GM23338 (cell line): ENCODE measurements around the gene UBP1. TPM values are rescaled to one million over a fixed set of nuclear protein-coding genes. Genes with fewer than 3 reads are reported as not detected.

Experiments used
- ATAC-seq: fragments of 200-7000 bp; cut with Tn5 transposase; 3 replicates; pipeline ENCODE4 v1.9.1; 2020
- DNase-seq: peaks from one replicate; pipeline ENCODE4 v3.0.0-alpha.2; 2015; ENCODE audit warnings: low spot score
- H2AFZ ChIP-seq: fragments of 200-600 bp; sonication (generic); 2 replicates; pipeline ENCODE4 v1.8.0; 2016; ENCODE audit warnings: antibody characterized with exemption, mild to moderate bottlenecking, moderate library complexity
- H3F3A ChIP-seq: fragments of 200-600 bp; sonication (generic); replicated peaks from 2 replicates; pipeline ENCODE4 v1.8.0; 2017; ENCODE audit warnings: antibody characterized with exemption, mixed run types, low read depth
- H3K27ac ChIP-seq: fragments of 200-600 bp; sonication (generic); 2 replicates; pipeline ENCODE4 v1.6.1; 2016; ENCODE audit warnings: low read depth
- H3K27me3 ChIP-seq: fragments of 200-600 bp; sonication (generic); 2 replicates; pipeline ENCODE4 v1.8.0; 2016; ENCODE audit warnings: mild to moderate bottlenecking, mixed run types, moderate library complexity; ENCODE audit not compliant: insufficient read depth
- H3K36me3 ChIP-seq: fragments of 200-600 bp; sonication (generic); 2 replicates; pipeline ENCODE4 v1.8.0; 2016; ENCODE audit warnings: mild to moderate bottlenecking; ENCODE audit not compliant: insufficient read depth
- H3K4me1 ChIP-seq: fragments of 200-600 bp; sonication (generic); 2 replicates; pipeline ENCODE4 v1.8.0; 2016; ENCODE audit warnings: mild to moderate bottlenecking, moderate library complexity; ENCODE audit not compliant: insufficient read depth
- H3K4me2 ChIP-seq: fragments of 200-600 bp; sonication (generic); 2 replicates; pipeline ENCODE4 v1.7.1; 2017; ENCODE audit warnings: mixed run types
- H3K4me3 ChIP-seq: fragments of 200-600 bp; sonication (generic); 2 replicates; pipeline ENCODE4 v1.6.1; 2016; ENCODE audit warnings: mixed run types
- H3K79me2 ChIP-seq: fragments of 200-600 bp; sonication (generic); replicated peaks from 2 replicates; pipeline ENCODE4 v1.8.0; 2017; ENCODE audit warnings: mild to moderate bottlenecking; ENCODE audit not compliant: insufficient read depth
- H3K9me2 ChIP-seq: fragments of 200-600 bp; sonication (generic); 2 replicates; pipeline ENCODE4 v1.8.0; 2017; ENCODE audit not compliant: insufficient read depth
- H4K20me1 ChIP-seq: fragments of 200-600 bp; sonication (generic); replicated peaks from 2 replicates; pipeline ENCODE4 v1.8.0; 2017; ENCODE audit warnings: mild to moderate bottlenecking; ENCODE audit not compliant: insufficient read depth
- H3K27ac Mint-ChIP-seq: 2 replicates; pipeline ENCODE4 v1.8.0; 2020; ENCODE audit warnings: inconsistent platforms, mild to moderate bottlenecking, moderate library complexity, mixed read lengths
- H3K27me3 Mint-ChIP-seq: 3 replicates; pipeline ENCODE4 v1.8.0; 2022; ENCODE audit warnings: low read depth, mild to moderate bottlenecking, moderate library complexity, mixed read lengths, inconsistent platforms; ENCODE audit not compliant: insufficient read depth, poor library complexity
- H3K36me3 Mint-ChIP-seq: 3 replicates; pipeline ENCODE4 v1.8.0; 2021; ENCODE audit warnings: low read depth, mild to moderate bottlenecking, inconsistent platforms, moderate library complexity, mixed read lengths
- H3K4me1 Mint-ChIP-seq: 3 replicates; pipeline ENCODE4 v1.8.0; 2020; ENCODE audit warnings: mild to moderate bottlenecking, inconsistent platforms, mixed read lengths
- H3K4me3 Mint-ChIP-seq: 3 replicates; pipeline ENCODE4 v1.8.0; 2021; ENCODE audit warnings: moderate library complexity, mild to moderate bottlenecking, inconsistent platforms, mixed read lengths
- H3K9me3 Mint-ChIP-seq: 3 replicates; pipeline ENCODE4 v1.8.0; 2020; ENCODE audit warnings: moderate library complexity, mild to moderate bottlenecking, inconsistent platforms, mixed read lengths
- CREB1 ChIP-seq: fragments of 250-450 bp; sonication (Bioruptor Pico); IDR thresholded peaks from 2 replicates; pipeline ENCODE4 v1.5.0; 2020; ENCODE audit warnings: low read depth, mild to moderate bottlenecking, moderate library complexity
- ETS1 ChIP-seq: IDR thresholded peaks from 2 replicates; pipeline ENCODE4 v1.6.1; 2016; ENCODE audit warnings: antibody characterized with exemption
- JUNB ChIP-seq: IDR thresholded peaks from one replicate; pipeline ENCODE4 v1.6.1; 2016; ENCODE audit warnings: antibody characterized with exemption; ENCODE audit not compliant: unreplicated experiment
- ZNF114 ChIP-seq: fragments of 250-450 bp; sonication (Bioruptor Pico); IDR thresholded peaks from 2 replicates; pipeline ENCODE4 v1.5.0; 2020; ENCODE audit warnings: mild to moderate bottlenecking, moderate library complexity
- polyA plus RNA-seq: library from polyadenylated mRNA; unstranded; fragments of >200 nt; fragmentation: Nextera tagmentation; extraction: Ambion mirVana; gene quantifications from 2 replicates; pipeline ENCODE4 v1.2.1, GENCODE V29; 2016
- total RNA-seq: library from RNA; depleted of rRNA; stranded (reverse); fragments of >200 nt; shearing (Covaris generic); gene quantifications from 2 replicates; pipeline ENCODE4 v1.2.3, GENCODE V29; 2014
- TF ChIP-seq, protein P1 (sequence below): IDR thresholded peaks from one replicate; pipeline ENCODE4 v1.6.1; 2018; ENCODE audit warnings: antibody characterized with exemption; ENCODE audit not compliant: unreplicated experiment
- TF ChIP-seq, protein P2 (sequence below), 2 experiments: fragments of 200-600 bp in 1 of 2; sonication (generic) in 1 of 2; conservative IDR thresholded peaks; 2 replicates each; pipeline versions ENCODE4 v1.5.1 to v1.6.1; 2016 to 2017; ENCODE audit warnings: antibody characterized with exemption in 2 of 2, low read depth in 2 of 2, mild to moderate bottlenecking in 2 of 2, moderate library complexity in 1 of 2

The UBP1 gene
- total and polyA plus RNA-seq, 2 experiments from 2014 or later: 16.8 to 66.8 TPM

- TF ChIP-seq, protein P1, sequence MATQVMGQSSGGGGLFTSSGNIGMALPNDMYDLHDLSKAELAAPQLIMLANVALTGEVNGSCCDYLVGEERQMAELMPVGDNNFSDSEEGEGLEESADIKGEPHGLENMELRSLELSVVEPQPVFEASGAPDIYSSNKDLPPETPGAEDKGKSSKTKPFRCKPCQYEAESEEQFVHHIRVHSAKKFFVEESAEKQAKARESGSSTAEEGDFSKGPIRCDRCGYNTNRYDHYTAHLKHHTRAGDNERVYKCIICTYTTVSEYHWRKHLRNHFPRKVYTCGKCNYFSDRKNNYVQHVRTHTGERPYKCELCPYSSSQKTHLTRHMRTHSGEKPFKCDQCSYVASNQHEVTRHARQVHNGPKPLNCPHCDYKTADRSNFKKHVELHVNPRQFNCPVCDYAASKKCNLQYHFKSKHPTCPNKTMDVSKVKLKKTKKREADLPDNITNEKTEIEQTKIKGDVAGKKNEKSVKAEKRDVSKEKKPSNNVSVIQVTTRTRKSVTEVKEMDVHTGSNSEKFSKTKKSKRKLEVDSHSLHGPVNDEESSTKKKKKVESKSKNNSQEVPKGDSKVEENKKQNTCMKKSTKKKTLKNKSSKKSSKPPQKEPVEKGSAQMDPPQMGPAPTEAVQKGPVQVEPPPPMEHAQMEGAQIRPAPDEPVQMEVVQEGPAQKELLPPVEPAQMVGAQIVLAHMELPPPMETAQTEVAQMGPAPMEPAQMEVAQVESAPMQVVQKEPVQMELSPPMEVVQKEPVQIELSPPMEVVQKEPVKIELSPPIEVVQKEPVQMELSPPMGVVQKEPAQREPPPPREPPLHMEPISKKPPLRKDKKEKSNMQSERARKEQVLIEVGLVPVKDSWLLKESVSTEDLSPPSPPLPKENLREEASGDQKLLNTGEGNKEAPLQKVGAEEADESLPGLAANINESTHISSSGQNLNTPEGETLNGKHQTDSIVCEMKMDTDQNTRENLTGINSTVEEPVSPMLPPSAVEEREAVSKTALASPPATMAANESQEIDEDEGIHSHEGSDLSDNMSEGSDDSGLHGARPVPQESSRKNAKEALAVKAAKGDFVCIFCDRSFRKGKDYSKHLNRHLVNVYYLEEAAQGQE: no peak
- TF ChIP-seq CREB1 (CRISPR knock-in tag): no peak
- TF ChIP-seq, protein P2, sequence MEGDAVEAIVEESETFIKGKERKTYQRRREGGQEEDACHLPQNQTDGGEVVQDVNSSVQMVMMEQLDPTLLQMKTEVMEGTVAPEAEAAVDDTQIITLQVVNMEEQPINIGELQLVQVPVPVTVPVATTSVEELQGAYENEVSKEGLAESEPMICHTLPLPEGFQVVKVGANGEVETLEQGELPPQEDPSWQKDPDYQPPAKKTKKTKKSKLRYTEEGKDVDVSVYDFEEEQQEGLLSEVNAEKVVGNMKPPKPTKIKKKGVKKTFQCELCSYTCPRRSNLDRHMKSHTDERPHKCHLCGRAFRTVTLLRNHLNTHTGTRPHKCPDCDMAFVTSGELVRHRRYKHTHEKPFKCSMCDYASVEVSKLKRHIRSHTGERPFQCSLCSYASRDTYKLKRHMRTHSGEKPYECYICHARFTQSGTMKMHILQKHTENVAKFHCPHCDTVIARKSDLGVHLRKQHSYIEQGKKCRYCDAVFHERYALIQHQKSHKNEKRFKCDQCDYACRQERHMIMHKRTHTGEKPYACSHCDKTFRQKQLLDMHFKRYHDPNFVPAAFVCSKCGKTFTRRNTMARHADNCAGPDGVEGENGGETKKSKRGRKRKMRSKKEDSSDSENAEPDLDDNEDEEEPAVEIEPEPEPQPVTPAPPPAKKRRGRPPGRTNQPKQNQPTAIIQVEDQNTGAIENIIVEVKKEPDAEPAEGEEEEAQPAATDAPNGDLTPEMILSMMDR (conservative IDR thresholded peaks at IDR 0.05; ENCODE audit: low read depth in 2 of 2): no peak
Observed at GRCh38 chr3:33419948-33420347, 20.3 kb downstream of the UBP1 start (continued).

- Histone ChIP-seq H2AFZ (no peak overlapping the region), H3K27ac (no peak overlapping the region), H4K20me1 (peaks cover 12% of the 10 kb centered on the region), H3K9me2 (no peaks in the 10 kb centered on the region), H3K4me3 (no peak overlapping the region), H3K79me2 (peaks cover 76% of the 10 kb centered on the region), H3K36me3 (peaks cover 9% of the 10 kb centered on the region; the same call in 1 of the 2 replicates), H3K4me1 (no peaks in the 10 kb centered on the region), H3K27me3 (no peaks in the 10 kb centered on the region), H3K4me2 (no peak overlapping the region), H3F3A (no peaks in the 10 kb centered on the region)
- Mint-ChIP-seq H3K36me3 (peaks cover 71% of the 10 kb centered on the region), H3K4me1 (0 out of 3 replicates have a peak, but pooled peaks cover 2% of the 10 kb centered on the region), H3K4me3 (no peak overlapping the region), H3K27me3 (no peaks in the 10 kb centered on the region), H3K27ac (no peak overlapping the region), H3K9me3 (no peaks in the 10 kb centered on the region)
- DNase-seq: no peak
- no peak for ATAC-seq
- no peak for TF ChIP-seq JUNB
- no peak for TF ChIP-seq CREB1 (CRISPR knock-in tag)
- TF ChIP-seq, protein P1: no peak
- TF ChIP-seq ZNF114 (CRISPR knock-in tag): no peak
- no peak for TF ChIP-seq ETS1
- TF ChIP-seq, protein P2 (conservative IDR thresholded peaks at IDR 0.05; ENCODE audit: low read depth in 2 of 2): no peak
Observed at GRCh38 chr3:33417066-33417673, 23.0 kb downstream of the UBP1 start.
